ENCODE results near the gene KLHL13. TPM values are rescaled to one million over a fixed set of nuclear protein-coding genes. Genes with fewer than 3 reads are reported as not detected.

Gene KLHL13
- total RNA-seq, 1 donor from 2014 or later, result 3.9 TPM

GRCh38 chrX:118066867-118067515 lies 49.6 kb downstream of the KLHL13 start:
- no peak overlapping the region for H3K4me3 ChIP-seq
- no peaks in the 10 kb centered on the region for H3K9me3 ChIP-seq
- DNase-seq (no peak), ATAC-seq (no peak)
- intact Hi-C loops (cut with DNase I), result no loop called here
- no peak overlapping the region for H3K27ac ChIP-seq
- TF ChIP-seq, protein P1, sequence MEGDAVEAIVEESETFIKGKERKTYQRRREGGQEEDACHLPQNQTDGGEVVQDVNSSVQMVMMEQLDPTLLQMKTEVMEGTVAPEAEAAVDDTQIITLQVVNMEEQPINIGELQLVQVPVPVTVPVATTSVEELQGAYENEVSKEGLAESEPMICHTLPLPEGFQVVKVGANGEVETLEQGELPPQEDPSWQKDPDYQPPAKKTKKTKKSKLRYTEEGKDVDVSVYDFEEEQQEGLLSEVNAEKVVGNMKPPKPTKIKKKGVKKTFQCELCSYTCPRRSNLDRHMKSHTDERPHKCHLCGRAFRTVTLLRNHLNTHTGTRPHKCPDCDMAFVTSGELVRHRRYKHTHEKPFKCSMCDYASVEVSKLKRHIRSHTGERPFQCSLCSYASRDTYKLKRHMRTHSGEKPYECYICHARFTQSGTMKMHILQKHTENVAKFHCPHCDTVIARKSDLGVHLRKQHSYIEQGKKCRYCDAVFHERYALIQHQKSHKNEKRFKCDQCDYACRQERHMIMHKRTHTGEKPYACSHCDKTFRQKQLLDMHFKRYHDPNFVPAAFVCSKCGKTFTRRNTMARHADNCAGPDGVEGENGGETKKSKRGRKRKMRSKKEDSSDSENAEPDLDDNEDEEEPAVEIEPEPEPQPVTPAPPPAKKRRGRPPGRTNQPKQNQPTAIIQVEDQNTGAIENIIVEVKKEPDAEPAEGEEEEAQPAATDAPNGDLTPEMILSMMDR (IDR thresholded peaks at IDR 0.05), result no peak
- H3K27me3 ChIP-seq (ENCODE audit: low read depth), result no peaks in the 10 kb centered on the region
- no peaks in the 10 kb centered on the region for H3K36me3 ChIP-seq
- no peaks in the 10 kb centered on the region for H3K4me1 ChIP-seq

- Histone ChIP-seq H3K4me3 (no peak overlapping the region), H3K4me1 (no peaks in the 10 kb centered on the region), H3K36me3 (no peaks in the 10 kb centered on the region), H3K27ac (no peak overlapping the region), H3K27me3 (ENCODE audit: low read depth) (no peaks in the 10 kb centered on the region), H3K9me3 (no peaks in the 10 kb centered on the region)
- intact Hi-C loops (cut with DNase I), result no loop called here
- TF ChIP-seq, protein P1 (IDR thresholded peaks at IDR 0.05), result no peak
- no peak for ATAC-seq
- DNase-seq, result no peak
Observed at GRCh38 chrX:118062817-118063615, 53.6 kb downstream of the KLHL13 start.

DNA sequence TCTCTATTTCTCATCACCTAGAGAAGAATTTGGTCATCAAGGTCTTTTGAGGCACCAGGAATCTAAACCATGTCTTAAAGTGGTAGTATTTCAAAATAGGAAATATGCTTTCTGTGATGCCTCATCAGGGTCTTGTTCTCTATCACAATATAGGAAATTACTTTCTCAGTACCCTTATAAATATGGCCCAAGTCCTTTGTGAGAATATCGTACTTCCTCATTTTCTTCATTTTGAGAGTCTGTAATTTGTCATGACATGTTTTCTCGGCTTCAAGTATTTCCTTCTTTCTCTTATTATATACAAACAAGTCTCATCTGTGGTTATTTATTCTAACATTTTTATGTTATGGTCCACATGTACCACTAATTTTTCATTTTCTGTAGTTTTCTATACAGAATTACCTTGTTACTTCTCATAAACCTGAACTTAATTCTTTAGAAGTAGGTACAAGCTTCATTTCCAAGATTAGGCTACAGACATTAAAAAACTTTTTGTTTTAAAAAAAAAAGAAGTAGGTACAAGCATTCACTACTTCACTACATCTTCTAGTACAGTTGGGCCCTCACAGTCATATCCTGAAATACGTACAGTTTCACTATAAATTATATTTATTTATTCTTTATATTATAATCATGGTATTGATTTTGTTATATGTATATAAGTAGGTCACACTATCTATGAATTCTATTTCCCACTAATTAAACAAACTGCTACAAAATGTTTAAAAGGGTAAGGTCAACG lies 54.4 kb downstream of the KLHL13 start:
- no peaks in the 10 kb centered on the region for H3K36me3 ChIP-seq
- TF ChIP-seq, protein P1 (IDR thresholded peaks at IDR 0.05), result no peak
- no peaks in the 10 kb centered on the region for H3K27me3 ChIP-seq (ENCODE audit: low read depth)
- ATAC-seq (no peak), DNase-seq (no peak)
- H3K27ac ChIP-seq, result no peak overlapping the region
- H3K4me1 ChIP-seq, result no peaks in the 10 kb centered on the region
- H3K9me3 ChIP-seq, result no peaks in the 10 kb centered on the region
- intact Hi-C loops (cut with DNase I), result no loop called here
- no peak overlapping the region for H3K4me3 ChIP-seq

DNA sequence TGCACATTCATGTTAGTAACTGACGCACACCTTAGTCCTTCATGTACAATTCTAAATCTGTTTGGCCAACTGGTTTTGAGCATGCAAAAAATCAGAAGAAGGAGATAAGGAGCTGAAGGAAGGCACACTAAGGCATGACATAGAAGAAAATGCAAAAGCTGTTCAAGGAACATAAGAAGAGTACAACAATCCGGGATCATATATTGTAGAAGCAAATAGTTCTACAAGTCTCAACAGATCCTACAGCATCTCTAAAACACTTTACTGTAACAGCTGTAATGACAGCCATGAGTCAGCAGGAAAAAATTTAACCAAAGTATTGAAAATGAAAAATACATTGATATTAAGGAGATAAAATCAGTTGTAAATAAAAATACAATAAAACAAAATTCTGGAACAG lies 57.7 kb downstream of the KLHL13 start:
- intact Hi-C loops (cut with DNase I), result no loop called here
- DNase-seq, result no peak

GRCh38 chrX:118056870-118057269 lies 59.7 kb downstream of the KLHL13 start:
- Histone ChIP-seq H3K27ac (no peak overlapping the region), H3K4me3 (no peak overlapping the region), H3K4me1 (no peaks in the 10 kb centered on the region), H3K9me3 (no peaks in the 10 kb centered on the region), H3K27me3 (ENCODE audit: low read depth) (no peaks in the 10 kb centered on the region), H3K36me3 (no peaks in the 10 kb centered on the region)
- ATAC-seq, result no peak
- no peak for DNase-seq
- TF ChIP-seq, protein P1 (IDR thresholded peaks at IDR 0.05), result no peak
- intact Hi-C loops (cut with DNase I), result no loop called here

More for the DNA sequence above, 57.7 kb downstream of the KLHL13 start:
- ATAC-seq, result no peak
- Histone ChIP-seq H3K27ac (no peak overlapping the region), H3K36me3 (no peaks in the 10 kb centered on the region), H3K9me3 (no peaks in the 10 kb centered on the region), H3K4me3 (no peak overlapping the region), H3K4me1 (no peaks in the 10 kb centered on the region), H3K27me3 (ENCODE audit: low read depth) (no peaks in the 10 kb centered on the region)
- TF ChIP-seq, protein P1 (IDR thresholded peaks at IDR 0.05), result no peak
